ENCODE results near the gene EEPD1.

DNA sequence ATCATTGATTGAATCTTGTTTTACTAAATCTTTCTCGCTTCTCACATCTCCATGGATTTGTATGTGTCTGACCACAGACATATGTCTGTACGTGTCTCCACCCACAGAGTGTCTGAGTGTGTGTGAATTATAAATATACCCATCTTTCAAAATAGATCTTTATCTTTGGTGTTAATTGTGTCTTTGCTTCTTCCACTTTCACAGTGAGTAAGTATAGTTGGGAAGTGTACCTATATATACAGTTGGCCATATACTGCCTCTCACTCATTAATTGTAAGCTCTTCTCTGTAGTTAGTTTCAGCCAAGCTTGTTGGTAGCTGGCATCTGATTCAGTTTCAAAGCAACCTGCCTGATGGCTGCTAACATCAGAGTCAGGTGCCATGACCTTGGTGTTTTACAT, 18.4 kb downstream of the EEPD1 start:
- no peak for TF ChIP-seq ZNF8 (CRISPR knock-in tag; IDR thresholded peaks at IDR 0.05)
- TF ChIP-seq SNAI2 (CRISPR knock-in tag; IDR thresholded peaks at IDR 0.05): no peak
- TF ChIP-seq, protein P1, sequence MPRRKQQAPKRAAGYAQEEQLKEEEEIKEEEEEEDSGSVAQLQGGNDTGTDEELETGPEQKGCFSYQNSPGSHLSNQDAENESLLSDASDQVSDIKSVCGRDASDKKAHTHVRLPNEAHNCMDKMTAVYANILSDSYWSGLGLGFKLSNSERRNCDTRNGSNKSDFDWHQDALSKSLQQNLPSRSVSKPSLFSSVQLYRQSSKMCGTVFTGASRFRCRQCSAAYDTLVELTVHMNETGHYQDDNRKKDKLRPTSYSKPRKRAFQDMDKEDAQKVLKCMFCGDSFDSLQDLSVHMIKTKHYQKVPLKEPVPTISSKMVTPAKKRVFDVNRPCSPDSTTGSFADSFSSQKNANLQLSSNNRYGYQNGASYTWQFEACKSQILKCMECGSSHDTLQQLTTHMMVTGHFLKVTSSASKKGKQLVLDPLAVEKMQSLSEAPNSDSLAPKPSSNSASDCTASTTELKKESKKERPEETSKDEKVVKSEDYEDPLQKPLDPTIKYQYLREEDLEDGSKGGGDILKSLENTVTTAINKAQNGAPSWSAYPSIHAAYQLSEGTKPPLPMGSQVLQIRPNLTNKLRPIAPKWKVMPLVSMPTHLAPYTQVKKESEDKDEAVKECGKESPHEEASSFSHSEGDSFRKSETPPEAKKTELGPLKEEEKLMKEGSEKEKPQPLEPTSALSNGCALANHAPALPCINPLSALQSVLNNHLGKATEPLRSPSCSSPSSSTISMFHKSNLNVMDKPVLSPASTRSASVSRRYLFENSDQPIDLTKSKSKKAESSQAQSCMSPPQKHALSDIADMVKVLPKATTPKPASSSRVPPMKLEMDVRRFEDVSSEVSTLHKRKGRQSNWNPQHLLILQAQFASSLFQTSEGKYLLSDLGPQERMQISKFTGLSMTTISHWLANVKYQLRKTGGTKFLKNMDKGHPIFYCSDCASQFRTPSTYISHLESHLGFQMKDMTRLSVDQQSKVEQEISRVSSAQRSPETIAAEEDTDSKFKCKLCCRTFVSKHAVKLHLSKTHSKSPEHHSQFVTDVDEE (CRISPR knock-in tag; IDR thresholded peaks at IDR 0.05): no peak
- TF ChIP-seq POU6F1 (CRISPR knock-in tag; IDR thresholded peaks at IDR 0.05; ENCODE audit: borderline replicate concordance, low read depth): no peak
- TF ChIP-seq ZFP30 (CRISPR knock-in tag; IDR thresholded peaks at IDR 0.05): no peak
- TF ChIP-seq RARB (CRISPR knock-in tag; IDR thresholded peaks at IDR 0.05): no peak
- no peak for TF ChIP-seq ARNTL (CRISPR knock-in tag; IDR thresholded peaks at IDR 0.05; ENCODE audit: borderline replicate concordance, low read depth)

Measured in SK-N-SH treated with all-trans-retinoic acid at 6 μM for 48 hours (cell line).